ENCODE results near the gene ATP8A2. TPM values are rescaled to one million over a fixed set of nuclear protein-coding genes. Genes with fewer than 3 reads are reported as not detected.

Gene ATP8A2
- total and polyA plus RNA-seq, 4 donors: 0.31 to 2.7 (median 1.1) TPM

GRCh38 chr13:26051231-26051656, 679.5 kb downstream of the ATP8A2 start:
- no peak overlapping the region for H3K27ac ChIP-seq (ENCODE audit: low read depth in 1 of 2, low read length in 1 of 2)
- 2% methylated on average over 39 to 45 of the region's 45 CpGs for WGBS, 2 donors
- no peak for TF ChIP-seq CTCF (IDR thresholded peaks at IDR 0.05; ENCODE audit: control extremely low read depth, extremely low read depth)
- peak overlapping the region; percentile 35 for H3K4me3 ChIP-seq
- peaks cover 0 to 28% (median 4%) of the 10 kb centered on the region in 5 donors for H3K4me1 ChIP-seq (ENCODE audit: control insufficient read depth in 5 of 5, insufficient read depth in 5 of 5, low read length in 5 of 5)
- DNase-seq: peak; percentile 47 to 60 (median 52)
- H3K9ac ChIP-seq (ENCODE audit: insufficient read depth in 1 of 2, low read length in 2 of 2): no peak overlapping the region
- peaks cover 0 to 22% (median 5%) of the 10 kb centered on the region in 4 donors for H3K36me3 ChIP-seq (ENCODE audit: control insufficient read depth in 4 of 4, insufficient read depth in 4 of 4, low read length in 4 of 4)
- H3K9me3 ChIP-seq (ENCODE audit: control insufficient read depth in 4 of 4, insufficient read depth in 3 of 4, low read length in 3 of 4): peaks cover 0 to 6% (median 0%) of the 10 kb centered on the region in 4 donors
- no peaks in the 10 kb centered on the region for H3K27me3 ChIP-seq (ENCODE audit: control insufficient read depth in 3 of 3, insufficient read depth in 3 of 3, low read length in 2 of 3)
- peak; percentile 5 for ATAC-seq (ENCODE audit: insufficient read depth, low FRiP score)

- Histone ChIP-seq H3K36me3 (ENCODE audit: control insufficient read depth in 4 of 4, insufficient read depth in 4 of 4, low read length in 4 of 4) (peaks cover 0 to 17% (median 3%) of the 10 kb centered on the region in 4 donors), H3K9ac (ENCODE audit: insufficient read depth in 1 of 2, low read length in 2 of 2) (peak within 1 kb of the TSS in 1 of 2 donors; percentile 38), H3K9me3 (ENCODE audit: control insufficient read depth in 4 of 4, insufficient read depth in 3 of 4, low read length in 3 of 4) (peaks cover 0 to 4% (median 0%) of the 10 kb centered on the region in 4 donors), H3K27ac (ENCODE audit: low read depth in 1 of 2, low read length in 1 of 2) (peak within 1 kb of the TSS in 1 of 2 donors; percentile 38), H3K27me3 (ENCODE audit: control insufficient read depth in 3 of 3, insufficient read depth in 3 of 3, low read length in 2 of 3) (no peaks in the 10 kb centered on the region), H3K4me1 (ENCODE audit: control insufficient read depth in 5 of 5, insufficient read depth in 5 of 5, low read length in 5 of 5) (peaks cover 0 to 28% (median 4%) of the 10 kb centered on the region in 5 donors), H3K4me3 (peak within 1 kb of the TSS; percentile 35)
- peak; percentile 84 to 85 (median 85) for DNase-seq
- TF ChIP-seq CTCF (IDR thresholded peaks at IDR 0.05; ENCODE audit: control extremely low read depth, extremely low read depth): no peak
- ATAC-seq (ENCODE audit: insufficient read depth, low FRiP score): peak; percentile 79
- 2% methylated on average over 48 to 72 of the region's 72 CpGs for WGBS, 2 donors
These were observed 680.0 kb downstream of the ATP8A2 start, which contains the start of gene SHISA2 for GRCh38 chr13:26051657-26052311. Gene SHISA2, minus strand, starts transcription at chr13:26052016. Its CDS starts 1,041 bp downstream, at chr13:26050975.

- H3K4me3 ChIP-seq: no peak overlapping the region
- peaks cover 0 to 4% (median 0%) of the 10 kb centered on the region in 4 donors for H3K9me3 ChIP-seq (ENCODE audit: control insufficient read depth in 4 of 4, insufficient read depth in 3 of 4, low read length in 3 of 4)
- H3K36me3 ChIP-seq (ENCODE audit: control insufficient read depth in 4 of 4, insufficient read depth in 4 of 4, low read length in 4 of 4): peaks cover 0 to 14% (median 1%) of the 10 kb centered on the region in 4 donors
- H3K9ac ChIP-seq (ENCODE audit: insufficient read depth in 1 of 2, low read length in 2 of 2): peak overlapping the region in 1 of 2 donors; percentile 38
- H3K4me1 ChIP-seq (ENCODE audit: control insufficient read depth in 5 of 5, insufficient read depth in 5 of 5, low read length in 5 of 5): peaks cover 0 to 23% (median 4%) of the 10 kb centered on the region in 5 donors
- no peak overlapping the region for H3K27ac ChIP-seq (ENCODE audit: low read depth in 1 of 2, low read length in 1 of 2)
- WGBS, 2 donors: 58 to 62% methylated on average over 10 of the region's 10 CpGs
- ATAC-seq (ENCODE audit: insufficient read depth, low FRiP score) (no peak), DNase-seq (peak in 1 of 3 donors; percentile 24)
- TF ChIP-seq CTCF (IDR thresholded peaks at IDR 0.05; ENCODE audit: control extremely low read depth, extremely low read depth): no peak
- no peaks in the 10 kb centered on the region for H3K27me3 ChIP-seq (ENCODE audit: control insufficient read depth in 3 of 3, insufficient read depth in 3 of 3, low read length in 2 of 3)
These were observed 680.6 kb downstream of the ATP8A2 start for GRCh38 chr13:26052337-26052736.
